ENCODE results near the gene DENND6B. TPM values are rescaled to one million over a fixed set of nuclear protein-coding genes. Genes with fewer than 3 reads are reported as not detected.

DENND6B gene
- total and polyA plus RNA-seq, 2 donors (not counting 3 experiments of a cell fraction or from before 2014, with no cell fraction given), result 4.1 to 5.9 TPM

DNA sequence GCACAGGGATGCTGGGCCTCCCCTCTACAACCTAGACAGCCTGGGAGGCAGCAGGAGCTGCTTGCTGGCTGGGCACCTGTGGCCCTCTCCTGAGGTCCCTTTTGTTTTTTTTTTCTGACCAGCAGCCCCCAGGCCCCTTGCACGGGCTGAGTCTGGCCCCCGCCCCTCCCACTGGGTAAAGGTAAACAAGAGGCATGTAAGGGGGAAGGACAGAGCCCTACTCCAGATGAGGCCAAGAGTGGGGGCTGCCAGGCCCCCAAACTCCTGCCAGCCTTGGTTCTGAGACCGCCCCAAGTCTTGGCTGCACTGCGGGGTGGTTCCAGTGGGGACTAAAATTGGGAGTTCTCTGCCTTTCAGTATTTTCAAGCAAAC lies 28.6 kb downstream of the DENND6B start:
- Histone ChIP-seq H3K4me1 (ENCODE audit: control insufficient read depth, extremely low read depth, insufficient read depth, low read length) (peaks cover 20% of the 10 kb centered on the region), H3K27me3 (ENCODE audit: control insufficient read depth in 2 of 2, insufficient read depth in 2 of 2, low read length in 2 of 2) (no peaks in the 10 kb centered on the region), H4K20me1 (replicated peaks; ENCODE audit: control insufficient read depth, extremely low read depth, insufficient read depth, low read length) (no peaks in the 10 kb centered on the region), H3K9me1 (replicated peaks; ENCODE audit: control insufficient read depth, extremely low read depth, insufficient read depth, low read length) (no peaks in the 10 kb centered on the region), H3K4me2 (ENCODE audit: insufficient read depth, low read length) (no peak overlapping the region), H3K4me3 (replicated peaks in 1 of 3; ENCODE audit: insufficient read depth in 1 of 3, low read depth in 1 of 3, low read length in 3 of 3) (no peak overlapping the region), H2AFZ (ENCODE audit: low read depth, low read length) (no peak overlapping the region), H3K36me3 (ENCODE audit: control insufficient read depth in 2 of 2, extremely low read depth in 1 of 2, insufficient read depth in 2 of 2, low read length in 2 of 2) (peaks cover 0 to 4% of the 10 kb centered on the region in 2 experiments), H3K9ac (replicated peaks; ENCODE audit: extremely low read depth, insufficient read depth, low read length) (no peak overlapping the region), H3K27ac (ENCODE audit: insufficient read depth, low read depth, low read length) (no peak overlapping the region), H3K79me2 (ENCODE audit: control insufficient read depth, insufficient read depth, low read length) (peaks cover 85% of the 10 kb centered on the region), H3K9me3 (replicated peaks; ENCODE audit: control insufficient read depth, insufficient read depth, low read length) (no peaks in the 10 kb centered on the region)
- CTCF ChIA-PET, result interaction anchor here (0.9 kb wide), 1 partner anchor 29 kb away, joined by 4 read pairs; no protein-coding TSS in a partner anchor
- TF ChIP-seq GATA2 (IDR thresholded peaks at IDR 0.05; ENCODE audit: insufficient read depth, insufficient read length, low read depth, low read length), result no peak
- TF ChIP-seq MYC (IDR thresholded peaks at IDR 0.05; ENCODE audit: low read depth, low read length), result no peak
- no peak for TF ChIP-seq POLR2A (IDR thresholded peaks at IDR 0.05; ENCODE audit: low read depth, low read length)
- no peak for TF ChIP-seq FOS (IDR thresholded peaks at IDR 0.05; ENCODE audit: borderline replicate concordance, insufficient read depth, low read length)
- no peak for TF ChIP-seq EZH2 (IDR thresholded peaks at IDR 0.05; ENCODE audit: borderline replicate concordance, low read depth, low read length, severe bottlenecking)
- TF ChIP-seq, protein P1, sequence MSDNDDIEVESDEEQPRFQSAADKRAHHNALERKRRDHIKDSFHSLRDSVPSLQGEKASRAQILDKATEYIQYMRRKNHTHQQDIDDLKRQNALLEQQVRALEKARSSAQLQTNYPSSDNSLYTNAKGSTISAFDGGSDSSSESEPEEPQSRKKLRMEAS (IDR thresholded peaks at IDR 0.05; ENCODE audit: insufficient read depth, insufficient read length), result no peak
- TF ChIP-seq, protein P2, sequence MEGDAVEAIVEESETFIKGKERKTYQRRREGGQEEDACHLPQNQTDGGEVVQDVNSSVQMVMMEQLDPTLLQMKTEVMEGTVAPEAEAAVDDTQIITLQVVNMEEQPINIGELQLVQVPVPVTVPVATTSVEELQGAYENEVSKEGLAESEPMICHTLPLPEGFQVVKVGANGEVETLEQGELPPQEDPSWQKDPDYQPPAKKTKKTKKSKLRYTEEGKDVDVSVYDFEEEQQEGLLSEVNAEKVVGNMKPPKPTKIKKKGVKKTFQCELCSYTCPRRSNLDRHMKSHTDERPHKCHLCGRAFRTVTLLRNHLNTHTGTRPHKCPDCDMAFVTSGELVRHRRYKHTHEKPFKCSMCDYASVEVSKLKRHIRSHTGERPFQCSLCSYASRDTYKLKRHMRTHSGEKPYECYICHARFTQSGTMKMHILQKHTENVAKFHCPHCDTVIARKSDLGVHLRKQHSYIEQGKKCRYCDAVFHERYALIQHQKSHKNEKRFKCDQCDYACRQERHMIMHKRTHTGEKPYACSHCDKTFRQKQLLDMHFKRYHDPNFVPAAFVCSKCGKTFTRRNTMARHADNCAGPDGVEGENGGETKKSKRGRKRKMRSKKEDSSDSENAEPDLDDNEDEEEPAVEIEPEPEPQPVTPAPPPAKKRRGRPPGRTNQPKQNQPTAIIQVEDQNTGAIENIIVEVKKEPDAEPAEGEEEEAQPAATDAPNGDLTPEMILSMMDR (IDR thresholded peaks at IDR 0.05; ENCODE audit: extremely low read depth in 1 of 2, insufficient read depth in 1 of 2, low read depth in 1 of 2, low read length in 2 of 2), result no peak
- TF ChIP-seq JUN (IDR thresholded peaks at IDR 0.05; ENCODE audit: borderline replicate concordance, insufficient read depth, insufficient read length, low read depth), result no peak
- no peak for TF ChIP-seq POLR2AphosphoS5 (IDR thresholded peaks at IDR 0.05; ENCODE audit: insufficient read depth, low read depth, low read length)
- POLR2A ChIA-PET, result no interaction called here
- BruUV-seq (replicated peaks), result no TSS peak
- dilution Hi-C loops (cut with MboI; ENCODE audit: extremely low pct_ligation_motif_present, low sequenced_read_pairs) (no loop called here), intact Hi-C loops (cut with micrococcal nuclease) (no loop called here)
- FAIRE-seq, result no peak
- no peak for DNase-seq (ENCODE audit: low read depth, low spot score)

Measured in endothelial cell of umbilical vein (primary cell).